ENCODE measurements around the gene ACVR2B.

The ACVR2B gene

GRCh38 chr3:38480093-38480445, 26.4 kb downstream of the ACVR2B start:
- H3K9ac ChIP-seq = no peak overlapping the region
- no peaks in the 10 kb centered on the region for H3K36me3 ChIP-seq (ENCODE audit: control insufficient read depth, insufficient read depth, low read length)
- peaks cover 9% of the 10 kb centered on the region for H3K79me2 ChIP-seq
- no peak overlapping the region for H3K27ac ChIP-seq
- no peak overlapping the region for H2AFZ ChIP-seq
- H3K9me3 ChIP-seq (ENCODE audit: control insufficient read depth, low read length) = no peaks in the 10 kb centered on the region
- H3K4me2 ChIP-seq (ENCODE audit: low read length) = no peak overlapping the region
- H3K27me3 ChIP-seq (ENCODE audit: control insufficient read depth, insufficient read depth, low read length) = no peaks in the 10 kb centered on the region
- no peak overlapping the region for H3K4me3 ChIP-seq (ENCODE audit: low read depth, low read length)
- no peaks in the 10 kb centered on the region for H3K4me1 ChIP-seq
- no peak for TF ChIP-seq CTCF (IDR thresholded peaks at IDR 0.05)

- no peak overlapping the region for H2AFZ ChIP-seq
- no peaks in the 10 kb centered on the region for H3K27me3 ChIP-seq (ENCODE audit: control insufficient read depth, insufficient read depth, low read length)
- no peak overlapping the region for H3K4me3 ChIP-seq (ENCODE audit: low read depth, low read length)
- no peak overlapping the region for H3K27ac ChIP-seq
- H3K9me3 ChIP-seq (ENCODE audit: control insufficient read depth, low read length) = no peaks in the 10 kb centered on the region
- H3K9ac ChIP-seq = no peak overlapping the region
- H3K4me2 ChIP-seq (ENCODE audit: low read length) = no peak overlapping the region
- no peak for TF ChIP-seq CTCF (IDR thresholded peaks at IDR 0.05)
- no peaks in the 10 kb centered on the region for H3K4me1 ChIP-seq
- H3K79me2 ChIP-seq = peaks cover 10% of the 10 kb centered on the region
- no peaks in the 10 kb centered on the region for H3K36me3 ChIP-seq (ENCODE audit: control insufficient read depth, insufficient read depth, low read length)
These were observed 27.2 kb downstream of the ACVR2B start for GRCh38 chr3:38480930-38481329.

- TF ChIP-seq CTCF (IDR thresholded peaks at IDR 0.05) = no peak
- no peaks in the 10 kb centered on the region for H3K9me3 ChIP-seq (ENCODE audit: control insufficient read depth, low read length)
- H3K79me2 ChIP-seq = peaks cover 10% of the 10 kb centered on the region
These were observed 29.3 kb downstream of the ACVR2B start for GRCh38 chr3:38482951-38483350.

GRCh38 chr3:38487323-38487722, 33.6 kb downstream of the ACVR2B start:
- no peak overlapping the region for H3K4me3 ChIP-seq (ENCODE audit: low read depth, low read length)
- no peak overlapping the region for H3K27ac ChIP-seq
- TF ChIP-seq CTCF (IDR thresholded peaks at IDR 0.05) = no peak
- H3K4me1 ChIP-seq = no peaks in the 10 kb centered on the region
- no peak overlapping the region for H3K4me2 ChIP-seq (ENCODE audit: low read length)
- H2AFZ ChIP-seq = no peak overlapping the region
- no peaks in the 10 kb centered on the region for H3K27me3 ChIP-seq (ENCODE audit: control insufficient read depth, insufficient read depth, low read length)
- no peaks in the 10 kb centered on the region for H3K9me3 ChIP-seq (ENCODE audit: control insufficient read depth, low read length)
- H3K9ac ChIP-seq = no peak overlapping the region
- H3K79me2 ChIP-seq = peaks cover 4% of the 10 kb centered on the region
- H3K36me3 ChIP-seq (ENCODE audit: control insufficient read depth, insufficient read depth, low read length) = no peaks in the 10 kb centered on the region

More at GRCh38 chr3:38482951-38483350, 29.3 kb downstream of the ACVR2B start:
- no peak overlapping the region for H3K4me2 ChIP-seq (ENCODE audit: low read length)
- no peaks in the 10 kb centered on the region for H3K27me3 ChIP-seq (ENCODE audit: control insufficient read depth, insufficient read depth, low read length)
- no peak overlapping the region for H3K27ac ChIP-seq
- no peaks in the 10 kb centered on the region for H3K36me3 ChIP-seq (ENCODE audit: control insufficient read depth, insufficient read depth, low read length)
- no peaks in the 10 kb centered on the region for H3K4me1 ChIP-seq
- no peak overlapping the region for H3K4me3 ChIP-seq (ENCODE audit: low read depth, low read length)
- H3K9ac ChIP-seq = no peak overlapping the region
- H2AFZ ChIP-seq = no peak overlapping the region

- no peaks in the 10 kb centered on the region for H3K4me1 ChIP-seq
- no peaks in the 10 kb centered on the region for H3K27me3 ChIP-seq (ENCODE audit: control insufficient read depth, insufficient read depth, low read length)
- no peak overlapping the region for H3K27ac ChIP-seq
- H3K9me3 ChIP-seq (ENCODE audit: control insufficient read depth, low read length) = no peaks in the 10 kb centered on the region
- no peak overlapping the region for H3K4me2 ChIP-seq (ENCODE audit: low read length)
- H2AFZ ChIP-seq = no peak overlapping the region
- no peak overlapping the region for H3K9ac ChIP-seq
- peaks cover 4% of the 10 kb centered on the region for H3K79me2 ChIP-seq
- no peak for TF ChIP-seq CTCF (IDR thresholded peaks at IDR 0.05)
- H3K36me3 ChIP-seq (ENCODE audit: control insufficient read depth, insufficient read depth, low read length) = no peaks in the 10 kb centered on the region
- H3K4me3 ChIP-seq (ENCODE audit: low read depth, low read length) = no peak overlapping the region
These were observed 35.3 kb downstream of the ACVR2B start for GRCh38 chr3:38488949-38489348.
